ENCODE measurements around the gene NUDT7.

Gene NUDT7

GRCh38 chr16:77722309-77723107 lies at the start of gene NUDT7:
Gene NUDT7, plus strand, starts transcription at chr16:77722514. Its CDS starts 69 bp downstream, at chr16:77722583.
- DNase-seq (ENCODE audit: low read depth, low spot score), result peak; percentile 81

GRCh38 chr16:77674888-77675287 lies 47.4 kb upstream of the NUDT7 start:
- no peak for DNase-seq (ENCODE audit: low read depth, low spot score)

GRCh38 chr16:77675464-77676324 lies 46.6 kb upstream of the NUDT7 start:
- DNase-seq (ENCODE audit: low read depth, low spot score), result peak; percentile 30

- no peak for DNase-seq (ENCODE audit: low read depth, low spot score)
Measured at GRCh38 chr16:77677129-77677528, 45.2 kb upstream of the NUDT7 start.

GRCh38 chr16:77679391-77679790 lies 42.9 kb upstream of the NUDT7 start:
- no peak for DNase-seq (ENCODE audit: low read depth, low spot score)

- no peak for DNase-seq (ENCODE audit: low read depth, low spot score)
Measured at GRCh38 chr16:77679901-77680300, 42.4 kb upstream of the NUDT7 start.

- DNase-seq (ENCODE audit: low read depth, low spot score), result no peak
Measured at GRCh38 chr16:77680496-77680895, 41.8 kb upstream of the NUDT7 start.

GRCh38 chr16:77682586-77682985 lies 39.7 kb upstream of the NUDT7 start:
- no peak for DNase-seq (ENCODE audit: low read depth, low spot score)

GRCh38 chr16:77683397-77684180 lies 38.7 kb upstream of the NUDT7 start:
- DNase-seq (ENCODE audit: low read depth, low spot score), result no peak

GRCh38 chr16:77684181-77684526 lies 38.2 kb upstream of the NUDT7 start:
- DNase-seq (ENCODE audit: low read depth, low spot score), result no peak

- no peak for DNase-seq (ENCODE audit: low read depth, low spot score)
Measured at GRCh38 chr16:77686385-77686784, 35.9 kb upstream of the NUDT7 start.

GRCh38 chr16:77689971-77690370 lies 32.3 kb upstream of the NUDT7 start:
- DNase-seq (ENCODE audit: low read depth, low spot score), result no peak

GRCh38 chr16:77690416-77690815 lies 31.9 kb upstream of the NUDT7 start:
- no peak for DNase-seq (ENCODE audit: low read depth, low spot score)

- no peak for DNase-seq (ENCODE audit: low read depth, low spot score)
Measured at GRCh38 chr16:77692612-77693011, 29.7 kb upstream of the NUDT7 start.

- DNase-seq (ENCODE audit: low read depth, low spot score), result no peak
Measured at GRCh38 chr16:77696149-77696548, 26.2 kb upstream of the NUDT7 start.

GRCh38 chr16:77700846-77701245 lies 21.5 kb upstream of the NUDT7 start:
- DNase-seq (ENCODE audit: low read depth, low spot score), result no peak

- no peak for DNase-seq (ENCODE audit: low read depth, low spot score)
Measured at GRCh38 chr16:77705351-77705750, 17.0 kb upstream of the NUDT7 start.

GRCh38 chr16:77711179-77711578 lies 11.1 kb upstream of the NUDT7 start:
- no peak for DNase-seq (ENCODE audit: low read depth, low spot score)

GRCh38 chr16:77711775-77712174 lies 10.5 kb upstream of the NUDT7 start:
- no peak for DNase-seq (ENCODE audit: low read depth, low spot score)

- DNase-seq (ENCODE audit: low read depth, low spot score), result no peak
Measured at GRCh38 chr16:77715145-77715544, 7.2 kb upstream of the NUDT7 start.

- no peak for DNase-seq (ENCODE audit: low read depth, low spot score)
Measured at GRCh38 chr16:77721752-77722308, 484 bp upstream of the NUDT7 start.

GRCh38 chr16:77723108-77723514 lies 797 bp downstream of the NUDT7 start:
- no peak for DNase-seq (ENCODE audit: low read depth, low spot score)

Measured in iPS DF 19.7 (cell line).